T-helper 22 cell (primary cell): ENCODE data around the gene SLC9A7.

ENCODE experiments used
- DNase-seq: peaks from one replicate; pipeline ENCODE4 v3.0.0-alpha.2; 2020; ENCODE audit warnings: low read depth

The SLC9A7 gene

GRCh38 chrX:46703980-46704379, 54.9 kb downstream of the SLC9A7 start:
- no peak for DNase-seq

GRCh38 chrX:46698691-46699090, 60.2 kb downstream of the SLC9A7 start:
- DNase-seq, result no peak

DNA sequence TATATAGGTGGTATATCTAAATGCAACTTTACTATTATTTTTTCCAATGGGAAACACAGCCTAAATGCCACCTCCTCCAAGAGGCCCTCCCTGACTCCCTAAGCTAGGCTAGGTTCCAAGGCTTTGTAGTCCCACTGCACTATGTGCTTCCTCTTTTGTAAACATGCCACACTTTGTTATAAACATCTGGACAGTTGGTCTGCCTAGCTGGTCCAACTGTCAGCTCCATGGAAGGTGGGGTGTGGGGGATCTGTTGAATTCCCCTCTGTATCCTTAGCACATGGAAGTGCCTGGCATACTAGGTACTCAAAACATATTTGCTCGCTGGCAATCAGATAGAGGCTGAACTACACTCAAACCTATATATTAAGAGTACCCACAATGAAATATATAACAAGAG, 63.4 kb downstream of the SLC9A7 start:
- DNase-seq, result no peak

GRCh38 chrX:46694549-46694948, 64.4 kb downstream of the SLC9A7 start:
- DNase-seq, result no peak

DNA sequence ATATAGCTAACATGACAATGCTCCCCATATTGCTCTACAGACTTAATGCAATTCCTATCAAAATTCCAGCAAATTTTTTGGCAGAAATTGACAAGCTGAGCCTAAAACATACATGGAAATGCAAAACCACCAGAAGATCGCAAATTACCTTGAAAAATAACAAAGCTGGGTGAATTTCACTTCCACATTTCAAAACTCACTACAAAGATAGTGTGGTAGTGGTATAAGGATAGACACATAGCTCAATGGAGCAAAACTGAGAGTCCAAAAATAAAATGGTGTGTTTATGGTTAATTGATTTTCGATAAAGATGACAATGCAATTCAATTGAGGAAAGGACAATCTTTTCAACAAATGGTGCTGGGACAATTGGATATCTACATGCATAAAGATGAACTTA, 65.8 kb downstream of the SLC9A7 start:
- no peak for DNase-seq

GRCh38 chrX:46690818-46691217, 68.1 kb downstream of the SLC9A7 start:
- DNase-seq, result no peak

DNA sequence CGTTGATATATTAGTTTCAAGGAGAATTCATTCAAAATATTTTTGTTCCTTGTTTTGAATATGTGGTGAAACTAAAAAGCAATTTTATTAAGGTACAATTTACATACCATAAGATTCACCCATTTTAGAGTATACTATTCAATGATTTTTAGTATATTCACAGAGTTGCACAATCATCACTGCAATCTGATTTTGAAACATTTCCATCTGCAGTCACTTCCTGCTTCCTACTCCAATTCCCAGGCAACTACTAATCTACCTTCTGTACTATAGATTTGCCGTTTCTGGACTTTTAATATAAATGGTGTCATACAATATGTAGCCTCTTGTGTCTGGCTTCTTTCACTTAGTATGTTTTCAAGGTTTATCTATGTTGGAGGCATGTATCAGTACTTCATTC, 71.3 kb downstream of the SLC9A7 start:
- no peak for DNase-seq

- no peak for DNase-seq
Observed at GRCh38 chrX:46686003-46686645, 72.8 kb downstream of the SLC9A7 start.

GRCh38 chrX:46683048-46683447, 75.9 kb downstream of the SLC9A7 start:
- no peak for DNase-seq

GRCh38 chrX:46681849-46682248, 77.1 kb downstream of the SLC9A7 start:
- DNase-seq, result no peak

DNA sequence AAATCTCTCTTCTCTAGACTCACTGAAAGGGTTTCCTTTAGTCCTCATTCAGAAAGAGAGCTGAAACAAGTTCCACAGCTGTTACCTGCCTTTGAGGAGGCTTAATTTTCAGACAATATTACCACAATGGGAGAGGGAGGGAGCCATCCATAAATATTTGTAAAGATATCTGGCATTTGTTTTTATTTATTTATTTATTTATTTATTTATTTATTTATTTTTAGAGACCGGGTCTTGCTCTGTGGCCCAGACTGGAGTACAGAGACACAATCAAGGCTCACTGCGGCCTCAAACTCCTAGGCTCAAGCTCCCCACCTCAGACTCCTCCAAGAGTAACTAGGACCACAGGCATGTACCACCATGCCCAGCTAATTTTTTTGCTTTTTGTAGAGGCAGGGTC, 80.7 kb downstream of the SLC9A7 start:
- DNase-seq, result no peak

DNA sequence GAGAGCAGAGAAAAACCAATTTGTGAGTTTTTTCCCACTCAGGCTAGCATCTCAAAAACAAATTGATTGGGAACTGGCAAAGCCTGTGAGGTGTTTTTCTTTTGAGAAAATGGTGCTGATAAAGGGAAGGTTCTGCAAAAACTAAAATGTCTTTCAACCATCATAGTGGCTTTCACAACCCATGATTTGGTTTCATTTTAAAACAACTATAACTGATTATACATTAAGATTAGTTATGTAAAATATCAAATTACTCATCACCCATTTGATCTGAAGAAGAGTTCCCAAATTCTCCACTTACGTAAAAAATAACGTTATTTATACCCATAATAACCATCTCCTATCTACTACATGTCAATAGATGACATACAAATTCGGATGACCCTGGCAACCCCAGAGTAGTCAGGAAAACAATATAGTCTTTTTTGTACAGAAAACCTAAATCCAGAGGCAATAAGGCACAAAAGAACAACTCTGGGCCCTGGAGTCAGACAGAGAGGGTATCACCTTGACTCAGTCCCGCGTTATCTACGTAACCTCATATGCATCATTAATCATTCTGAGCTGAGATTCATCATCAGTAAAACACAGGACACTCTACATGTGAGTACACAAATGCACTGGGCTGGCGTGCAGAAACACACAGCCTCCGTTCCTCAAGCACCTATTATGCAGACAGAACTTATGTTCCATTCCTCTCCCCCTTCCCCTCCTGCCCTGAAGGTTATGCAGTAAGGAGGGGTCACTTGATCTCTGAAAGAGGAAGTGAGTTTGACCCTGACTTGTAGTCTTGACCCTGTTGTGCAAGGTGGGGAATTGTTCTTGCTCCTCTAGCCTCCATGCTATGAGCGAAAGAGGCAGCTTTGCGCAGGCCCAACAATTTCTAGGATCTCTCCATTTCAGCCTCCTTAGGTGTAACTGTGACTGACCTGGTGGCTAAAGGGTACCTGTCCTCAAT, 82.2 kb downstream of the SLC9A7 start:
- DNase-seq, result no peak

GRCh38 chrX:46673620-46674359, 85.1 kb downstream of the SLC9A7 start:
- no peak for DNase-seq

DNA sequence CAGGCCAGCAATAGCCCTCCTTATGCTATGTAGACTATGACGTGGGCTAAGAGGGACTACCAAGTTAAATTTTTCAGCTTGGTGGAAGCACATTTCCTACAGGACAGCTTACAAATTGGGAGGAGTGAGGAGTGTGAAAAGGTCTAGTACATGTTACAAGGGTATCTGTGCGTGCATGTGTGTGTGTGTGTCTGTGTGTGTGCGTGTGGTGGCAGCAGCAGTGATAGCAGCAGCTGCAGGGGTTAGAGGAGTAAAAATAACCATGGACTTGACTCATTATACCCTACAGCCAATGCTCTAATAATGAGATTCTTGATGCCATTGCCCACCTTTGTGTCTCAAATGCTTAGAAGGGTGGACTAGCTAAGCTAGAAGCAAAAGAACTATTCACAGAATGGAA, 88.6 kb downstream of the SLC9A7 start:
- DNase-seq, result no peak

DNA sequence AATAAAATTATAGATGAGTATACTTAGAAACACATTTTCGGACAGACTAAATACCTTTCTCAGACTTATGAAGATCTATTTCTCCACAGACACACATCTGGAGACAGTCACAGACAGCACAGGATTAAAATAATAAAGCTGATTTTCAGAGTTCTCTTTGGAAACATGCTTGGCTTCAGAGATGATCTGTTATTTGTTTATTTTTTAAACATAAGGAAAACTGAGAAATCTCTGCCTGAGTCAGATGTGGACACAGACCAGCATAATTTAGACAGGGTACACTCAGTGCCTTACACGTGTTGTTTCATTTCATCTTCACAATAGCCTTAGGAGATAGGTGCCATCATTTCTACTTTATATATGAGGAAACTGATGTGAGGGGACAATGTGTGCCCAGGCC, 92.1 kb downstream of the SLC9A7 start:
- DNase-seq, result no peak

GRCh38 chrX:46665232-46666152, 93.4 kb downstream of the SLC9A7 start:
- no peak for DNase-seq

- no peak for DNase-seq
Observed at GRCh38 chrX:46662188-46662958, 96.5 kb downstream of the SLC9A7 start.

- no peak for DNase-seq
Observed at GRCh38 chrX:46653482-46653881, 105.4 kb downstream of the SLC9A7 start.

- no peak for DNase-seq
Observed at GRCh38 chrX:46649421-46650260, 109.3 kb downstream of the SLC9A7 start.

DNA sequence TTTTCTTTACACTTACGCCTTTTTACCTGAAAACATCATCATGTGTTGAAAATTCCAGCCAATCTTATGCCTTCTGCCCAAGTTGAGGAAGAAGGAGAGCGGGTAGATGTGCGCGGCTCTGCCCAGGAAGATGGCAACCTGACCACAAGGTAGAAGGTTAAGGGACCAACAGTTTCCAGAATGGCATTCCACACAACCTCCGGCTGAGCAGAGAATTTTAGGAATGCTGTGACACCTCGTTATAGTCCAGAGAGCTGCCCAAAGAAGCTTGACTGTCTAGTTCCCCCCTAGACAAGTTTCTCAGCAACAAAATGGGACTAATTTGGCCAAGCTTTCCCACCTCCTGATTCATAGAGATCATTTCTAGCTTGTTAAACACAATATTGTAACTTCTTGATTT, 110.3 kb downstream of the SLC9A7 start:
- no peak for DNase-seq
